HFFc6 (cell line): ENCODE results near the gene AFF1. TPM values are rescaled to one million over a fixed set of nuclear protein-coding genes. Genes with fewer than 3 reads are reported as not detected.
A peak's percentile ranks its signal among the peaks of the same experiment; 100 is the strongest.
"Not testable (repeated sequence)": the region's sequence is repeated elsewhere in the genome, so short reads cannot be mapped to it uniquely, and the experiment has no call there.

Experiments
- DNase-seq: peaks from one replicate; pipeline ENCODE4 v3.0.0-alpha.2; 2018
- H3K27ac Mint-ChIP-seq: 2 replicates; pipeline ENCODE4 v1.8.0; 2020; ENCODE audit warnings: mild to moderate bottlenecking, mixed read lengths
- H3K27me3 Mint-ChIP-seq: 2 replicates; pipeline ENCODE4 v1.8.0; 2021; ENCODE audit warnings: mild to moderate bottlenecking, moderate library complexity, mixed read lengths; ENCODE audit not compliant: insufficient read depth
- H3K36me3 Mint-ChIP-seq: 2 replicates; pipeline ENCODE4 v1.8.0; 2021; ENCODE audit warnings: low read depth, mixed read lengths
- H3K4me1 Mint-ChIP-seq: 2 replicates; pipeline ENCODE4 v1.8.0; 2020; ENCODE audit warnings: low read depth, mixed read lengths
- H3K4me3 Mint-ChIP-seq: 2 replicates; pipeline ENCODE4 v1.8.0; 2020; ENCODE audit warnings: mild to moderate bottlenecking, moderate library complexity, mixed read lengths
- H3K9me3 Mint-ChIP-seq: 2 replicates; pipeline ENCODE4 v1.8.0; 2020; ENCODE audit warnings: mild to moderate bottlenecking, mixed read lengths
- CTCF ChIP-seq: fragments of 200-600 bp; sonication (generic); IDR thresholded peaks from 2 replicates; pipeline ENCODE4 v1.5.0; 2021; ENCODE audit warnings: antibody characterized with exemption, mild to moderate bottlenecking
- total RNA-seq, 6 experiments: library from RNA; stranded (reverse); fragmentation: NEBNext Ultra II Directional; extraction: Animal tissue kit (Norgen Biotek cat#: 25700); gene quantifications; 2 replicates in 1 of 6; 3 replicates in 5 of 6; pipeline ENCODE4 v1.2.3, GENCODE V29; 2021

AFF1 gene
- total RNA-seq, 6 experiments from 2014 or later, result 28.3 to 43.6 (median 32.8) TPM

GRCh38 chr4:87034527-87034926, 99.7 kb downstream of the AFF1 start:
- Mint-ChIP-seq H3K27me3 (no peaks in the 10 kb centered on the region), H3K4me3 (no peak overlapping the region), H3K27ac (no peak overlapping the region), H3K4me1 (peaks cover 32% of the 10 kb centered on the region), H3K9me3 (no peaks in the 10 kb centered on the region), H3K36me3 (no peaks in the 10 kb centered on the region; the same call in 1 of the 2 replicates)
- DNase-seq, result no peak
- no peak for TF ChIP-seq CTCF

GRCh38 chr4:87035881-87036509, 101.2 kb downstream of the AFF1 start:
- Mint-ChIP-seq H3K4me3 (no peak overlapping the region), H3K4me1 (peaks cover 35% of the 10 kb centered on the region)
- no peak for TF ChIP-seq CTCF

GRCh38 chr4:87036713-87037112, 101.9 kb downstream of the AFF1 start:
- Mint-ChIP-seq H3K27me3 (no peaks in the 10 kb centered on the region), H3K36me3 (no peaks in the 10 kb centered on the region), H3K4me3 (no peak overlapping the region), H3K9me3 (no peaks in the 10 kb centered on the region), H3K4me1 (peaks cover 42% of the 10 kb centered on the region), H3K27ac (no peak overlapping the region)
- TF ChIP-seq CTCF, result no peak
- no peak for DNase-seq

More at GRCh38 chr4:87035881-87036509, 101.2 kb downstream of the AFF1 start:
- Mint-ChIP-seq H3K27ac (no peak overlapping the region), H3K36me3 (no peaks in the 10 kb centered on the region), H3K9me3 (no peaks in the 10 kb centered on the region), H3K27me3 (no peaks in the 10 kb centered on the region)
- no peak for DNase-seq

- H3K4me3 Mint-ChIP-seq, H3K9me3 Mint-ChIP-seq, H3K27me3 Mint-ChIP-seq, H3K36me3 Mint-ChIP-seq, DNase-seq: not testable (repeated sequence)
- Mint-ChIP-seq H3K27ac (peak overlapping the region; percentile 21; the same call in 1 of the 2 replicates), H3K4me1 (peaks cover 46% of the 10 kb centered on the region)
Observed at GRCh38 chr4:87037171-87037570, 102.4 kb downstream of the AFF1 start.

- Mint-ChIP-seq H3K4me1 (peaks cover 51% of the 10 kb centered on the region), H3K4me3 (no peak overlapping the region), H3K36me3 (no peaks in the 10 kb centered on the region), H3K27me3 (no peaks in the 10 kb centered on the region), H3K9me3 (no peaks in the 10 kb centered on the region), H3K27ac (peak overlapping the region; percentile 86)
- no peak for TF ChIP-seq CTCF
- no peak for DNase-seq
Observed at GRCh38 chr4:87037671-87038334, 103.0 kb downstream of the AFF1 start.
